GM21825 (cell line): Measurements from ENCODE around the gene UGT3A2.
A peak's percentile ranks its signal among the peaks of the same experiment; 100 is the strongest.

Experiments
- ATAC-seq: cut with Tn5 transposase; IDR thresholded peaks from one replicate; pipeline ENCODE4 v1.9.1; 2021; ENCODE audit warnings: mild to moderate bottlenecking, moderate library complexity; ENCODE audit not compliant: unreplicated experiment

Gene UGT3A2

GRCh38 chr5:36066540-36067210 lies at the start of gene UGT3A2:
UGT3A2 (minus strand) TSS chr5:36066882; CDS start chr5:36066789, 93 bp downstream.
- no peak for ATAC-seq

GRCh38 chr5:36111238-36111637 lies 44.6 kb upstream of the UGT3A2 start:
- ATAC-seq = no peak

GRCh38 chr5:36108758-36109460 lies 42.2 kb upstream of the UGT3A2 start:
- ATAC-seq = no peak

- no peak for ATAC-seq
Measured at GRCh38 chr5:36105819-36106218, 39.1 kb upstream of the UGT3A2 start.

GRCh38 chr5:36099748-36100147 lies 33.1 kb upstream of the UGT3A2 start:
- no peak for ATAC-seq

- no peak for ATAC-seq
Measured at GRCh38 chr5:36096486-36096885, 29.8 kb upstream of the UGT3A2 start.

- ATAC-seq = peak; percentile 65
Measured at GRCh38 chr5:36089989-36090388, 23.3 kb upstream of the UGT3A2 start.

GRCh38 chr5:36079200-36079781 lies 12.6 kb upstream of the UGT3A2 start:
- ATAC-seq = peak; percentile 89

GRCh38 chr5:36078430-36078829 lies 11.7 kb upstream of the UGT3A2 start:
- ATAC-seq = no peak

GRCh38 chr5:36073595-36074216 lies 7.0 kb upstream of the UGT3A2 start:
- ATAC-seq = peak; percentile 85

- ATAC-seq = no peak
Measured at GRCh38 chr5:36070687-36071571, 4.2 kb upstream of the UGT3A2 start.

- no peak for ATAC-seq
Measured at GRCh38 chr5:36068751-36069281, 2.1 kb upstream of the UGT3A2 start.

GRCh38 chr5:36066001-36066539 lies 612 bp downstream of the UGT3A2 start:
- no peak for ATAC-seq

GRCh38 chr5:36060420-36060887 lies 6.2 kb downstream of the UGT3A2 start:
- no peak for ATAC-seq

- ATAC-seq = no peak
Measured at GRCh38 chr5:36059571-36060419, 6.9 kb downstream of the UGT3A2 start.

- ATAC-seq = no peak
Measured at GRCh38 chr5:36058776-36059175, 7.9 kb downstream of the UGT3A2 start.

GRCh38 chr5:36057386-36057785 lies 9.3 kb downstream of the UGT3A2 start:
- ATAC-seq = no peak

- ATAC-seq = no peak
Measured at GRCh38 chr5:36056422-36056821, 10.3 kb downstream of the UGT3A2 start.

GRCh38 chr5:36055984-36056383 lies 10.7 kb downstream of the UGT3A2 start:
- ATAC-seq = no peak
